ENCODE measurements around the gene CCDC179. TPM values are rescaled to one million over a fixed set of nuclear protein-coding genes. Genes with fewer than 3 reads are reported as not detected.

Gene CCDC179
- total and polyA plus RNA-seq, 10 of the 15 experiments (the other 5 are each of a cell fraction or from before 2014, with no cell fraction given): 0.16 TPM; not detected in 9

GRCh38 chr11:22884217-22884616 is 23.9 kb upstream of the CCDC179 start:
- Histone ChIP-seq H2AFZ (ENCODE audit: control insufficient read depth, low read depth, low read length) (no peak overlapping the region), H4K20me1 (ENCODE audit: control insufficient read depth, insufficient read depth) (no peaks in the 10 kb centered on the region), H3K27ac (ENCODE audit: control insufficient read depth, insufficient read depth) (no peak overlapping the region), H3K4me3 (no peak overlapping the region), H3K27me3 (replicated peaks in 1 of 2; ENCODE audit: control insufficient read depth in 2 of 2, insufficient read depth in 2 of 2, low read length in 1 of 2) (no peaks in the 10 kb centered on the region), H3K9ac (ENCODE audit: control insufficient read depth, insufficient read depth, low read length) (no peak overlapping the region), H3K4me1 (ENCODE audit: control insufficient read depth, insufficient read depth, low read length) (no peaks in the 10 kb centered on the region), H3K36me3 (ENCODE audit: control insufficient read depth in 2 of 2, insufficient read depth in 2 of 2, low read length in 1 of 2) (no peaks in the 10 kb centered on the region), H3K9me3 (replicated peaks; ENCODE audit: control insufficient read depth, insufficient read depth, low read length) (no peaks in the 10 kb centered on the region), H3K79me2 (ENCODE audit: control insufficient read depth, insufficient read depth, low read length) (no peaks in the 10 kb centered on the region), H3K4me2 (ENCODE audit: control insufficient read depth, insufficient read depth) (no peak overlapping the region)
- SMC1A ChIA-PET (ENCODE audit: uncharacterized antibody, unreplicated experiment): interaction anchor here (1.1 to 1.9 kb wide), 2 partner anchors 8 to 1368 kb away, joined by 3 to 10 read pairs; no protein-coding TSS in a partner anchor
- RAD21 ChIA-PET (ENCODE audit: unreplicated experiment): interaction anchor here (1.3 kb wide), 1 partner anchor 9 kb away, joined by 7 read pairs; no protein-coding TSS in a partner anchor
- intact Hi-C loops (cut with micrococcal nuclease; ENCODE audit: unreplicated experiment): no loop called here
- ATAC-seq (no peak), FAIRE-seq (no peak), DNase-seq (ENCODE audit: low read depth, low spot score) (no peak)
- BruUV-seq (replicated peaks): no TSS peak
- in situ Hi-C loops (cut with MboI): no loop called here
- WGBS (ENCODE audit: insufficient coverage, insufficient replicate concordance, low lambda C conversion rate, missing lambda C conversion rate): 6% methylated on average over 1 of the region's 1 CpG
- TF ChIP-seq FOXM1 (IDR thresholded peaks at IDR 0.05; ENCODE audit: low read depth, low read length) (no peak), ZSCAN29 (IDR thresholded peaks at IDR 0.05) (no peak), MEF2A (IDR thresholded peaks at IDR 0.05; ENCODE audit: insufficient read depth, low read depth, low read length) (no peak), PML (IDR thresholded peaks at IDR 0.05; ENCODE audit: low read length) (no peak), BCLAF1 (IDR thresholded peaks at IDR 0.05) (no peak), MYB (IDR thresholded peaks at IDR 0.05; ENCODE audit: borderline replicate concordance, low read depth, low read length) (no peak), NR2F1 (conservative IDR thresholded peaks at IDR 0.05) (no peak), ATF2 (IDR thresholded peaks at IDR 0.05; ENCODE audit: low read length) (no peak), STAT3 (IDR thresholded peaks at IDR 0.05; ENCODE audit: low read depth, low read length) (no peak), BRCA1 (IDR thresholded peaks at IDR 0.05; ENCODE audit: low read depth, low read length) (no peak), ZZZ3 (IDR thresholded peaks at IDR 0.05; ENCODE audit: control insufficient read depth, insufficient read length, low read depth) (no peak), RELB (IDR thresholded peaks at IDR 0.05; ENCODE audit: low read depth) (no peak), CBX5 (IDR thresholded peaks at IDR 0.05; ENCODE audit: low read depth) (no peak), WRNIP1 (IDR thresholded peaks at IDR 0.05; ENCODE audit: borderline replicate concordance, low read depth, low read length) (no peak), ZNF592 (IDR thresholded peaks at IDR 0.05) (no peak)
- CTCF ChIA-PET: interaction anchor here (0.8 to 3.5 kb wide), 4 partner anchors 9 to 45 kb away, joined by 3 to 26 read pairs (median 4); no protein-coding TSS in a partner anchor
- POLR2A ChIA-PET: interaction anchor here (0.5 kb wide), 1 partner anchor 20 kb away, joined by 6 read pairs; no protein-coding TSS in a partner anchor
